A549 treated with AZD9567 at 1 μM for 4 hours (cell line): Measurements from ENCODE around the gene CAMK1. TPM values are rescaled to one million over a fixed set of nuclear protein-coding genes. Genes with fewer than 3 reads are reported as not detected.

Experiments
- total RNA-seq: library from RNA; stranded (reverse); fragments of 200-300 nt; extraction: Qiagen RNA extraction; gene quantifications from 5 replicates; pipeline ENCODE4 v1.2.3, GENCODE V29; 2022; ENCODE audit not compliant: insufficient read depth

The CAMK1 gene
- 13.6 to 16.8 TPM (median 16.2 TPM) in 5 replicates for total RNA-seq

GRCh38 chr3:9769426-9770275, at the start of gene CAMK1:
Gene CAMK1 (minus strand): TSS chr3:9769947. CDS start chr3:9767749, 2,198 bp downstream.

DNA sequence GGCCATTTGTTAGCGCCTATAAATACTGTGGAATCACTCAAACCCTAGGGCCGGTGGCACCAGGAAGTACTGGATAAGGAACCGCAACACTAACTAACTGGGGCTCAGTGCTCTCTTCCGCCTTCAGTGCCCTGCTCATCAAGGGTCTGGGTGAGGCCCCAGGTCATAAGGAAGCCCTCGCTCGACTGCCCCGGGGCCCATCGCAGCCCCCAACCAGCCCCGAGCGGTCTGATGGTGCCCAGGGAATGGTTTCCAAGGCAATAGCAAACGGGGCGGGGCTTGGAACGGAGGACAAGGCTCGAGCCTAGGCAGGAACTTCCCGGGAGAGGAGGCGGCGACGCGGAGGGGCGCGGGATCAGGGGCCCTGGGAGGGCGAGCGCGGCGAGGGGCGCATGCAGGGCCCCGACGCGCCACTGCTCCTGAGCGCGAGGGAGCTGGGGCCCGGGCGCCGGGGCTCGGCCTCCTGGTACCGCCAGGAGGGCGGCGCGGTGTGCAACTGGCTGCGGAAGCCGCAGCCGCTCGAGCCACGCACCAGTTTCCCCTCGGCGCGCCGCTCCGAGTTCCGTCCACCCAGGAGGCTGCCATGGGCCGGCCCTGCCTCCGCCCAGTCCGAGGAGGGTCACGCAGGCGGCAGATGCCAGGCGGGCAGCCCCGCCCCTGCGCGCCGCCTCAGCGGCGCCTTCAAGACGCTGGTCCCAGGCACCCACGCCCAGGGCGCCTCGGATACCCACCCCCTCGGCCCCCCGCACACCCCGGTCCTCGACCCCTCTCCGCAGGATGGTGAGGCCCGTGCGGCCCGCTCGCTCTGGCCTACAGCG, 40.1 kb upstream of the CAMK1 start, which contains the start of gene TTLL3:
Gene TTLL3 (plus strand): TSS at position 648 of the 818 bp plus-strand sequence. CDS start 400 bp downstream, outside the sequence.

GRCh38 chr3:9792405-9793160, 22.8 kb upstream of the CAMK1 start, which contains the start of the genes ARPC4 and TADA3:
Gene ARPC4 (plus strand): TSS chr3:9793082. CDS start chr3:9793122, 40 bp downstream.
Gene TADA3 (minus strand): TSS chr3:9792473. CDS start chr3:9791466, 1,007 bp downstream.

DNA sequence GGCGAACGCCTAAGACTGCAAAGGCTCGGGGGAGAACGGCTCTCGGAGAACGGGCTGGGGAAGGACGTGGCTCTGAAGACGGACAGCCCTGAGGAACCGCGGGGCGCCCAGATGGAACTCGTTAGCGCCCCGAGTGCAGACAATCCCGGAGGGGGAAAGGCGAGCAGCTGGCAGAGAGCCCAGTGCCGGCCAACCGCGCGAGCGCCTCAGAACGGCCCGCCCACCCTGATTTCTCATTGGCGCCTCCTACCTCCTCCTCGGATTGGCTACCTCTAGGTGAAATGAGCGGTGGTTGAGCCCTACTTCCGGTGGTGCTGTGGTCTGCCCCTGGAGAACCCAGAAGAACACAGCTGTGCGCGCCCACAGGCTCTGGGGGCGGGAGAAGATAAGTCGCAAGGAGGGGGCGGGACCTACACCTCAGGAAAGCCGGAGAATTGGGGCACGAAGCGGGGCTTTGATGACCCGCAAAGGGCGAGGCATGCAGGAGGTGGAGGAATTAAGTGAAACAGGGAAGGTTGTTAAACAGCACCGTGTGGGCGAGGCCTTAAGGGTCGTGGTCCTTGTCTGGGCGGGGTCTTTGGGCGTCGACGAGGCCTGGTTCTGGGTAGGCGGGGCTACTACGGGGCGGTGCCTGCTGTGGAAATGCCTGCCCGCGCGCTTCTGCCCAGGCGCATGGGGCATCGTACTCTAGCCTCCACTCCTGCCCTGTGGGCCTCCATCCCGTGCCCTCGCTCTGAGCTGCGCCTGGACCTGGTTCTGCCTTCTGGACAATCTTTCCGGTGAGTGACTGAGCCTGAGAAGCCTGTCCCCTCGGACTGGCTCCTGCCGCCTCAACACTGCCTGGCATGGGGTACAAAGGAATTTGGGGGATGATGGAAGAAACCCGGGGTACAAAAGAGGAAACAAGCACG, 19.8 kb downstream of the CAMK1 start, which contains the start of gene OGG1:
Gene OGG1 (plus strand): TSS at position 308 of the 911 bp plus-strand sequence. CDS start 335 bp downstream, at position 643.

GRCh38 chr3:9731206-9732079, 38.3 kb downstream of the CAMK1 start, which contains the start of gene BRPF1:
Gene BRPF1 (plus strand): TSS chr3:9731735. CDS start chr3:9734141, 2,406 bp downstream.

Other genes with a start within 250 kb of the CAMK1 start
- gene LHFPL4, start 216.1 kb downstream of the CAMK1 start, total RNA-seq = 0.03 to 0.07 TPM (median 0.04 TPM) in 4 of 5 replicates, not detected in the other
- gene MTMR14, start 120.4 kb downstream of the CAMK1 start, total RNA-seq = 24.9 to 31.7 TPM (median 29.9 TPM) in 5 replicates
- 0.18 to 0.31 TPM (median 0.21 TPM) in 4 of 5 replicates, not detected in the other for gene CPNE9, start 66.1 kb downstream of the CAMK1 start, total RNA-seq
- gene BRPF1, start 38.2 kb downstream of the CAMK1 start, total RNA-seq = 17.8 to 20.9 TPM (median 20.0 TPM) in 5 replicates
- 14.7 to 17.9 TPM (median 16.8 TPM) in 5 replicates for gene OGG1, start 20.0 kb downstream of the CAMK1 start, total RNA-seq
- 49.0 to 59.0 TPM (median 57.7 TPM) in 5 replicates for gene TADA3, start 22.5 kb upstream of the CAMK1 start, total RNA-seq
- 144 to 268 TPM (median 150 TPM) in 5 replicates for gene ARPC4, start 23.1 kb upstream of the CAMK1 start, total RNA-seq
- 6.9 to 10.0 TPM (median 7.9 TPM) in 5 replicates for gene TTLL3, start 40.3 kb upstream of the CAMK1 start, total RNA-seq
- 45.8 to 59.7 TPM (median 56.7 TPM) in 5 replicates for gene RPUSD3, start 74.1 kb upstream of the CAMK1 start, total RNA-seq
- gene CIDEC, start 110.3 kb upstream of the CAMK1 start, total RNA-seq = 30.4 to 45.5 TPM (median 37.8 TPM) in 5 replicates
- gene JAGN1, start 120.7 kb upstream of the CAMK1 start, total RNA-seq = 62.9 to 86.9 TPM (median 83.6 TPM) in 5 replicates
- gene IL17RE, start 132.9 kb upstream of the CAMK1 start, total RNA-seq = 0.98 to 1.3 TPM (median 1.2 TPM) in 4 of 5 replicates, not detected in the other
- gene IL17RC, start 147.2 kb upstream of the CAMK1 start, total RNA-seq = 22.3 to 27.2 TPM (median 22.6 TPM) in 5 replicates
- gene CRELD1, start 163.9 kb upstream of the CAMK1 start, total RNA-seq = 11.5 to 14.6 TPM (median 12.6 TPM) in 5 replicates
- 0.51 to 1.7 TPM (median 1.6 TPM) in 5 replicates for gene PRRT3, start 182.5 kb upstream of the CAMK1 start, total RNA-seq
- 109 to 127 TPM (median 120 TPM) in 5 replicates for gene EMC3, start 216.9 kb upstream of the CAMK1 start, total RNA-seq